ENCODE results near the gene SLC8A1.

The SLC8A1 gene

DNA sequence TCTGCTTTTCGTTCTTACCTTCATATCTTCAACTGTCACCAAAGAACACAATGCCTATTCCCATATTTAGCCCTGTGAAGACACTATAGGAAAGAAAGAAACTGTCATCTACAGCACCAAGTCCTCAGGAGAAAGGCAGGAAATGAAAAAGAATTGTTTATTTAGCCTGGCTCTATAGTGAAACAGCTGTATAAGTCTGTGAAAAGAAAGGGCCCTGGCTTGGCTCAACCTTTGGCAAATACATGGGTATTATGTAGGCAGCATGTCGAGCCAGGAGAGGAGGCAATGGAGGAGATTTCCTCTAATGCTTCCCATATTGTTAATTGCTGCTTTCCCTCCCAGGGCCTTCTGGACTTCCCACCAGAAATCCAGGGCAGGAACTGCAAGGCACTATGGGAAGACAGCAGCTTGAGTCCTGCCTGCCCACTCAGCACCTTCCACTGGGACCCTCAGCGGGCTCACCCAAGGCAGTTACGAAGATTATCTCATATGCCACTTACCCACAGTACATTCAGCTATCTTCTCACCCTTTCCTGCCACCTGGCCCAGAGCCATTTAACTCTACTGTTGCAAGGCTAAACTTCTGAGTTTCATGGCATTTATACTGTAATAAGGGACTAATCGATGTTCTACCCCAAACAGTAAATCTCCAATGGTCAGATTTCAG, 30.1 kb downstream of the SLC8A1 start:
- DNase-seq (ENCODE audit: low read depth): no peak

- no peak for DNase-seq (ENCODE audit: low read depth)
Measured at GRCh38 chr2:40420478-40420877, 31.4 kb downstream of the SLC8A1 start.

- no peak for DNase-seq (ENCODE audit: low read depth)
Measured at GRCh38 chr2:40419364-40419762, 32.5 kb downstream of the SLC8A1 start.

GRCh38 chr2:40418614-40419363, 33.1 kb downstream of the SLC8A1 start:
- no peak for DNase-seq (ENCODE audit: low read depth)

DNA sequence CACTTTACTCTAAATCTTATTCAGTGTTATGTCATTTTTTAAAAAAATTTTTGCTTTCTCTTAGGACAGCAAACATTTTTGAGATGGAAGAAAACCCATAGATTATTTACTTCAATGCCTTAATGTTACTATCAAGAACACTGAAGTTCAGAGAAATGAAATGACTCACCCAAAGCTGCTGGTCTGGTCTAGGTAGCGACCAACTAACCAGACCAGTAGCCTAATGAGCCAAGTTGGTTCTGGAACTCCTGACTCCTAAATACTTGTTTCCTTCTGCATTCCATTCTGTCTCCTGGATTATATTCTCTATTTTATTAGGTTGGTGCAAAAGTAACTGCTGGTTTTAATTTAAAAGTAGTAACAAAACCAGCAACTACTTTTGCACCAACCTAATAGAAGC, 35.4 kb downstream of the SLC8A1 start:
- no peak for DNase-seq (ENCODE audit: low read depth)

GRCh38 chr2:40415391-40415790, 36.5 kb downstream of the SLC8A1 start:
- DNase-seq (ENCODE audit: low read depth): no peak

DNA sequence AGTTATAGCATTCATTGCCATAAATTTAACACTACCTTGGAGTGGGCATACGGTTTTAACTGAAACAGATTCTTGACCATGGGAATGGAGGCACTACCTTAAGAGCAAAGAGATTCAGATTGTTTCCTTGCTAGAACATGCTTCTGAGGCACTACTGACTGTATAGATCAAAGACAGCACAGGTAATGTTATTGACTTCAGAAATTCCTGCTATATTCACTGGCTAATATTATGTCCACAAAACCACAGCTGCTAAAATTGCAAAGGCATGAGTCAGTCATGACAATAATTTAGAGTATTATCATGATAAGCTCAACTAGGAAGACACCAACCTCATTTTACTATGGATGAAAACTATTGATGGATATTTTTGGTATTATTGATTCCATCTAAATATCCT, 39.4 kb downstream of the SLC8A1 start:
- no peak for DNase-seq (ENCODE audit: low read depth)

DNA sequence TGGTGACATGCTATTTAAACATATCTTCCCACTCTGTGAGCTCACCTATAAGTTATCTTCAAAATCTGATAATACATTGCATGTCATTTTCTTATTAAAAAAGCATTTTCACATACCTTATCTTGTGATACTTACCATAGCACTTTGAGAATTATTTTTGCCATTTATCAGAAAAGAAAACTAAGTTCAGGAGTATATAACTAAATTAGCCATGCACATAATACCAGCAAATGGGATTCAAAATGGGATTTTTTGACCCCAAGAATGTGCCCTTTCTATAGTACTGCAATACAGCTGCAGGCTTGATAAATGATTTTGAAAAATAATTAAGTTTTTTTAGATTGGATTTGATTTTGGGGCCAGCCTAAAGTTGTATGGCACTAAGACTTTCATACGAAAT, 41.2 kb downstream of the SLC8A1 start:
- no peak for DNase-seq (ENCODE audit: low read depth)

DNA sequence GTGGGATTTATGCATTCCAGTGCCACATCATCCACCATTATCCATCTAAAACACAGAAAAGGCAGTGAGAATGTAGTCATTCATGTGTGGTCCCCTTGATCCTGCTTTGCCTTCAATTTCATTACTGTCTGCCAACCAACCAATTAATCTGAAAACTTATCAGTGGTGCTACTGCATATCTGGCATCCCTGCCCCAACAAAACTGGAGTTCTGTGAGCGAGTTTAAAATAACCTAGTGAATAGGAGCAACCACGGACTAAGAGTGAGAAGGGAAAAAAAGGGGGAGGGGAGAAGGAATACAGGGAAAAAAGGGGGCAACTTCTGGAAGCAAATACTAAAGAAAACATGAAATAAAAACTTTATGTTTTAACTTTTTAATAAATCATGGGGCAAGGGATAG, 42.2 kb downstream of the SLC8A1 start:
- no peak for DNase-seq (ENCODE audit: low read depth)

- no peak for DNase-seq (ENCODE audit: low read depth)
Measured at GRCh38 chr2:40406485-40407289, 45.2 kb downstream of the SLC8A1 start.

DNA sequence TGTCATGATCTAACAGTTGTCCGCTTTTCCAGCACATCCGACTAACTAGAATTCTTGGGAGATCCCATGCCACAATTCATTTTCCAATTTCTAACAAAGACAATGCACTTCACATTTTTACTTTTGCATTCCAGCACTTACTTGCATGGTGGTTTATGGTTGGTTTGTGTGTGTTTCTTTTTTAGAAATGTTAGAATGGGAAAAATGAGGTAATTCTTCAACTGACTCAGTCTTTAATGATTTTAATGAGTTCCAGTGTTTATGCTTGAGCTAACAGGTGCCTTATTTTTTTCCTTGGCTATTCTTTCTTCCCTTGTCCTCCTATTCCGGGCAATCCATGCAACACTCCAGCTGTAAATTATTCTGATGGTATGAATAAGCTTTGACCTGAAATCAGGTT, 46.4 kb downstream of the SLC8A1 start:
- no peak for DNase-seq (ENCODE audit: low read depth)

DNA sequence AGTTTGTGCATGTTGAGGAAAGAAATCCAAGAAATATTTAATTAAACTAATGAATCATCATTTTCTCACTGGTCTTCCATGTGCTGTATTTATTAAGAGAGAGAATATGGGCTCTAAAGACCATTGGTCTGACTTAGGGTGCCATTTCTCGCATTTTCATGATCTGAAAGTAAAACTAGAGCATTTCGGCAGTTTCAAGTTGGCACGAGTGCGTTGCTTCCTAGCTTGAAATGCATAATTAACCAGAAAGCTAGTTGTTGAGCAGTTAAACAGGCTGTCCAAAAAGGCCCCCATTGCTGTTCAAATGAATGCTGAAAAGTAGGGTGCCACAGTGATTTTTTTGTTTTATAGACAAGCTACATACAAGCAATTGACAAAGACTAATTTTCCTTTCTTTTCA, 47.4 kb downstream of the SLC8A1 start:
- DNase-seq (ENCODE audit: low read depth): no peak

GRCh38 chr2:40403233-40403836, 48.6 kb downstream of the SLC8A1 start:
- no peak for DNase-seq (ENCODE audit: low read depth)

GRCh38 chr2:40401896-40402295, 50.0 kb downstream of the SLC8A1 start:
- DNase-seq (ENCODE audit: low read depth): no peak

- DNase-seq (ENCODE audit: low read depth): no peak
Measured at GRCh38 chr2:40400336-40400953, 51.4 kb downstream of the SLC8A1 start.

- no peak for DNase-seq (ENCODE audit: low read depth)
Measured at GRCh38 chr2:40397765-40398164, 54.1 kb downstream of the SLC8A1 start.

DNA sequence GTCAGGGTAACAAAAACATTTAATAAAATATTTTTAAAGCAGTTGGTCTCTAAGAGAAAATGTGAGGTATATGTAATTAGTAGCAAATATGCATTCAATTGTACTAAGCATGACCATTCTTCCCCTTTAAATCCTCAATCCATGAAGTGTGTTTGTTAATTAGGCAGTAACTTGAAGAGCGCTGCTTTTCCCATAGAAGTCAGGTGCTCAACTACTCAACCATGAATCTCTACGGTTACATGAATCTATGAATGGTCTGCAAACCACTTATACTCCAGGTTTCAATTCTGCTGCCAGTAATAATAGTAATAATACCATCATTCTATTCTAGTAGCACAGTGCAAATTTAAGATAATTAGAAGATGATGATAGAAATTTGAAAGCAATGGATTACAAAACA, 55.8 kb downstream of the SLC8A1 start:
- DNase-seq (ENCODE audit: low read depth): no peak

GRCh38 chr2:40395169-40396073, 56.5 kb downstream of the SLC8A1 start:
- DNase-seq (ENCODE audit: low read depth): no peak

GRCh38 chr2:40394597-40394996, 57.3 kb downstream of the SLC8A1 start:
- DNase-seq (ENCODE audit: low read depth): no peak

DNA sequence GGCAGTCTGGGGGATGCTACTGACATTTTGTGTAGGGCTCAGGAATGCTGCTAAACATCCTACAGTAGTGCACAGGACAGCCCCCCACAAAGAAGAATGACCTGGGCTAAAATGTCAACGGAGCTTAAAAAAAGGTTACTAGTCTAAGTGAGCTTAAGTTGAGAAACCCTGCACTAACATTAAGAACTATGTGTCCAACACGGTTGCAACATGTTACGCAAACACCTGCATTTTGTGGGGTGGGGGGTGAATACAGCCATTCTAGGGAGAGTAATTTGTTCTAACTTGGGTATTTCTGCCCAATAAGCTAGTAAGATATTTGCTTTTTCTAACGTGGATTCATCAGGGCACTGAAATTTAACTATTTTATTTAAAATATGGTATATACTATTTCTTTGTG, 57.9 kb downstream of the SLC8A1 start:
- no peak for DNase-seq (ENCODE audit: low read depth)

DNA sequence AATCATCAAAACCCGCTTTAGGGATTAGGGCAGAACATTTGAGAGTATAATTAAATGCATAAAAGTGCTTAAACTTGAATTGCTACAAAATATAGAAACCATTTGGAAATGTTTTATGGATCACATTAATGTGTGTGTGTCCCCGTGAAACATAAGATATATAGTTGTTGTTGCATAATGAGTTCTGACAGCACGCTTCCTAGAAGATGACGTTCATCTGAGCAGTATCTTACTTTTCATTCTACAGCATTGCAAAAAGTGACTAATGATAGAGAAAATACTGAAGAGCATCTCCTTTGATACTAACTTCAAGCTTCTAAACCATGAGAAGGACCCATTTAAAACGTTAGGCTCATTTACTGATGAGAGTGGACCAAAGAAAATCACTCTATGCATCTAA, 63.7 kb downstream of the SLC8A1 start:
- no peak for DNase-seq (ENCODE audit: low read depth)
